GM21723 (cell line): Measurements from ENCODE around the gene SLC27A3.

ENCODE experiments used
- ATAC-seq: cut with Tn5 transposase; IDR thresholded peaks from one replicate; pipeline ENCODE4 v1.9.1; 2021; ENCODE audit warnings: mild to moderate bottlenecking, moderate library complexity; ENCODE audit not compliant: unreplicated experiment

Gene SLC27A3, protein sequence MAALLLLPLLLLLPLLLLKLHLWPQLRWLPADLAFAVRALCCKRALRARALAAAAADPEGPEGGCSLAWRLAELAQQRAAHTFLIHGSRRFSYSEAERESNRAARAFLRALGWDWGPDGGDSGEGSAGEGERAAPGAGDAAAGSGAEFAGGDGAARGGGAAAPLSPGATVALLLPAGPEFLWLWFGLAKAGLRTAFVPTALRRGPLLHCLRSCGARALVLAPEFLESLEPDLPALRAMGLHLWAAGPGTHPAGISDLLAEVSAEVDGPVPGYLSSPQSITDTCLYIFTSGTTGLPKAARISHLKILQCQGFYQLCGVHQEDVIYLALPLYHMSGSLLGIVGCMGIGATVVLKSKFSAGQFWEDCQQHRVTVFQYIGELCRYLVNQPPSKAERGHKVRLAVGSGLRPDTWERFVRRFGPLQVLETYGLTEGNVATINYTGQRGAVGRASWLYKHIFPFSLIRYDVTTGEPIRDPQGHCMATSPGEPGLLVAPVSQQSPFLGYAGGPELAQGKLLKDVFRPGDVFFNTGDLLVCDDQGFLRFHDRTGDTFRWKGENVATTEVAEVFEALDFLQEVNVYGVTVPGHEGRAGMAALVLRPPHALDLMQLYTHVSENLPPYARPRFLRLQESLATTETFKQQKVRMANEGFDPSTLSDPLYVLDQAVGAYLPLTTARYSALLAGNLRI

DNA sequence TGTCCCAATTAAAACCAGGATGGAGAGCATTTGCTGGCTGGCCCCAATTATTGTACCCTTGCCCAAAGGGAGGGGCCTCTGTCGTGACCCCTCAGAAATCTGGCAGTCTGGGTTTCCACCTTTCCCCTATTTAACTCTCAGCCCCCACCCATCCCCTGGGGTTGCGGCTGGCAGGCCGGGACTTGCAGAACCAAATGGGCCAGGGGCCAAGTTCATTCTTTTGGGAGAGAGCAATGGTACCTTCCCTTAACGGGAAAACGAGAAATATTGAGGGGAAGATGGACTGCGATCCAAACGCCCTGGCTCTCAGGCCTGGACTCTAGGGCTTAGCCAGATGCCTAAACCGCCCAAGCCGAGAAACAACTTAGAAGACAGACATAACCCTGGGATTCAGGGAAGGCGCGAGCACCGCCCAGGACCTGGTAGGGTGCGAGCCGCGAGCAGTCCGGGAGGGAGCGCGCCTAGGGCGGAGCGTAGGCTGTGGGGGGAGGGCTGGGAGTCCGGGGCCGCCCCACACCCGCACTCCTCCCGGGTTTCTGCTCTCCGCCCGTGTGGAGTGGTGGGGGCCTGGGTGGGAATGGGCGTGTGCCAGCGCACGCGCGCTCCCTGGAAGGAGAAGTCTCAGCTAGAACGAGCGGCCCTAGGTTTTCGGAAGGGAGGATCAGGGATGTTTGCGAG is at the start of gene SLC27A3:
Gene SLC27A3 (plus strand): TSS at position 628 of the 678 bp plus-strand sequence. CDS start 91 bp downstream, outside the sequence.
- peak; percentile 37 for ATAC-seq

DNA sequence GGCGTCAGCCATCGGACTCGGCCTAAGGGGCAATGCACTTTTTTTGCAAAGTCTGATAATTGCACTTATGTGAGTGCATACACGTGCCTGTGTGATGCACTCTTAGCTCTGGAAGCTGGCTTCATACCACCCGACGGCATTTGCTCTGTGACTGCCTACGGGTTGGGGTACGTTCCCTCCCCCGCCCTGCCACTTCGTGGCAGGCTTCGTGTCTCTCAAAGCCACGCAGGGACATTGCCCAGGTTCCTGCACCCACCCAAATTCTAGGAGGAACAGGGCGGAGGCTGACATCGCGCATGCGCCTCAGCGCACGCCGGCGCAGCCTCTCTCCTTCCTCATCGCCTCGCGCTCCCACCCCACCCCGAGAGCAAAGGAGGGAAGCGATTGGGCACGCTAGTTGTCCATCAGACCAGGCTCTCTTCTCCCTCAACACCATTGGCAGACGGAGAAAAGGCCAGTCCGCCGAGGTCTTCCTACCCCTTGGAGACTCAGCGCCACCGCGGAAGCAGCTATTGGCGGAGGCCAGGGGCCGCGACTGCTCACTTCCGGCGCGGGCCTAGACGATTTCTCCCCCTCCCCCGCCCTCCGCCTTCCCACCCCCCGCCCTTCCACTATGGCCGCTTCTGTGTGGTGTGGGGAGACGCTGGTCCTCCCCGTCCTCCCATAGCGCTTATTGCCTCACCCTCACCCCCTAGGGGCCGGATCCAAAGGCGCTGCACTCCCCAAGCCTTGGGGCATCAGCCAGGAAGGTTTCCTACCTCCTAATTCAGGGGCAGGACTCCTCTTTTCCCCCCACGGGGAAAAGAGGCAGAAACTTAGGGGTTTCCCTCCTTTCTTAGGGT is 47.5 kb upstream of the SLC27A3 start, which contains the start of gene INTS3:
Gene INTS3 (plus strand): TSS at position 588 of the 842 bp plus-strand sequence. CDS start 585 bp downstream, outside the sequence.
- peak; percentile 95 for ATAC-seq

GRCh38 chr1:153728305-153729066 is 46.7 kb upstream of the SLC27A3 start:
- peak; percentile 7 for ATAC-seq

DNA sequence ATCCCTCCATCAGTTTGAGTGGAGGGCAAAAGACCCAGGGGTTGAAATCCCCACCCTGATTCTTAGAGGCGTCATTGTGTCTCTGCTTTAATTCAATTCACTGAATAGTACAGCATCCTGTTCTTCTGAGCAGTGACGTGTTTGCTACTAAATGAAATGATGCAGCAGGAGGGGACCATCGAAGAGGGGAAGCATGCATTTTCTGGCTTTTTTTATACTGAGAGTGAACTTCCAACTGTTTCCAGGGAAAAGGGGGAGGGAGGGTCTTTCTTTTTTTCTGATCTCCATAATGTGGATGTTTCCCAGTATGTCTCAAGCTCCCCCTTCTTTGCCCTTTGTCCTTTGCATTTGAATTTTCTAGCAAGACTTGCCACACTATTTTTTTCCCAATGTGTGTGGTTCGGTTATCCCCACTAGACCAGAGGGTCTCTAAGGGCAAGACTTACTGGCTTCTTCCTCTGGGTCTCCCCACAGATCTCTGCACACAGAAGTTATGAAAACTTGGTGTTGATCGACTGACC is 44.7 kb upstream of the SLC27A3 start:
- no peak for ATAC-seq

- ATAC-seq, result no peak
Observed at GRCh38 chr1:153733970-153734369, 41.2 kb upstream of the SLC27A3 start.

DNA sequence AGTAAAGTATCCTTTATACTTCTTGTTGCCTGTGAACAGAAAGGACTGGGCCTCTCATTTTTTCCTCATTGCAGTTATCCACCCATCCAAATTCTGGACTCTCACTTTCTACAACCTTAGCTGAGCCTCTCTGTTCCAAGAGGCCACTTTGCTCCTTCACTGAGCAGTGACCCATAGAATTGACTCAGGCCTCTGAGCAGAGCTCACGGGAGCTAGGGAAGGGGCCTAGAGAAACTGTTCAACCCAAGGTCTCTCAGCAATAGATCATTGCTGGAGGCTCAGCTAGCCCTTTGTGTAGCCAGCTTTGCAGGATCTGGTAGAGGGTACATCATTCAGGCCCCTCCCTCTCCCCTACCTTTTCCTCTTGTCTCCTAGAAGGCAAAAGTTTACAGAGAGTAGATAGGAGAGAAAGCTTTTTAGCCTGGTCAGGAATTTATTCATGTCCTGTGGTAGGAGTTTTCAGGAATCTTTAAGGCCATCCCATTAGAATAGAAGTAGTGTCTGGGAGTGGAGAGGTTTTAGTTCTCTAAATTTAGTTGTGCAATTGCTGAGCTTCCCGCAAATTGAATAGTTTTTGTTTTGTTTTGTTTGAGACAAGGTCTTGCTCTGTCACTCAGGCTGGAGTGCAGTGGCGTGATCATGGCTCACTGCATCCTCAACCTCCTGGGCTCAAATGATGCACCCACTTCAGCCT is 40.7 kb upstream of the SLC27A3 start:
- ATAC-seq, result no peak

- ATAC-seq, result no peak
Observed at GRCh38 chr1:153735090-153735420, 40.2 kb upstream of the SLC27A3 start.

DNA sequence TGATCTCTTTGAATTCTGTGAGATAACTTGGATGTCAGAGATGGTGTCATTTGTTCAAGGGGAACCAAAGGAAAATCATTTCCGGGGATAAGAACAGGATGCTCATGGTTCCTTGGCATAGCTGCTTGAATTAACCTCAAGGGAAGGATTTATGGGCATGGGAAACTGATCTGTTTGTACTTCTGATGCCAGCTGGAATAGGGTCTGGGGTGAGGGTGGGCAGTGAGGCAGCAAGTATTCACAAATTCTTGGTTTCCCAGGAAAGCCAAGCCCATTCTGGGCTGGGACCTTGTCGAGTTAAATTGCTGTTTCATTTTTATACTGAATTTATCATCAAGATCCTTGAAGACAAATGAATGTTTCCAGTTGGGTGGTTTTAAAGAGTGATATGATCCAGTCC is 33.2 kb upstream of the SLC27A3 start:
- no peak for ATAC-seq

DNA sequence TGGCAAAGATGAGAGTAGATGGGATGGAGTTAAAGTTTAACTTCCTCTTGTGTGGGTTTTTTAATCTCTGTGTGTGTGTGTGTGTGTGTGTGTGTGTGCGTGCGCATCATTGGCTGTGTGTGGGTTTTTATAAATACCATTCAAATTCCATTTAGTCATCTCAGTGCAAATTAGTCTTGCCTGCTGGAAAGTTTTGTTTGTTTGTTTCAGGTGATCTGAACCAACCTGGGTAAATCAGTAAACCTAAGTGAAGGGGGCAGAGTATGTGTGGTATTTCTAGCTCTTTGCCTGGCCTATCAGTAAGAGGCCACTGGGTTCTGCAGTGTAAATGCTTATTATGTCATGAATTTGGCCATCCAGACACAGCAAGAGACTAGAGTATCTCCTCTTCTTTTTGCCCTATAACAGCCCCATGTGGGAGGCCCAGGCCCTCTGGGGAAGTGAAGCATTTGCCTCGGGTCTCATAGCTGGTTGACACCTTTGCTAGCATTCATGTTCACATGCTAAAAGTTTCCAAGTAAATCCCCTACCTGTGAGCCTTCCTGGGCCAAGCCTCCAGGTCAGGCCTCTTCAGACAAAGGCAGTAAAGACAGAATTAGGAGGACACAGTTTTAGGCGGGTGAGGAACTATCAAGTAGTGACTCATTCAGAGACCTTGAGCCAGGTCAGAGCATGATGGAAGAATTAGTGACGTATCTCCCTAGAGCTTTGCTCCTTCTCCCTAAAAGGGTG is 32.6 kb upstream of the SLC27A3 start:
- no peak for ATAC-seq

GRCh38 chr1:153745417-153745816 is 29.8 kb upstream of the SLC27A3 start:
- no peak for ATAC-seq

DNA sequence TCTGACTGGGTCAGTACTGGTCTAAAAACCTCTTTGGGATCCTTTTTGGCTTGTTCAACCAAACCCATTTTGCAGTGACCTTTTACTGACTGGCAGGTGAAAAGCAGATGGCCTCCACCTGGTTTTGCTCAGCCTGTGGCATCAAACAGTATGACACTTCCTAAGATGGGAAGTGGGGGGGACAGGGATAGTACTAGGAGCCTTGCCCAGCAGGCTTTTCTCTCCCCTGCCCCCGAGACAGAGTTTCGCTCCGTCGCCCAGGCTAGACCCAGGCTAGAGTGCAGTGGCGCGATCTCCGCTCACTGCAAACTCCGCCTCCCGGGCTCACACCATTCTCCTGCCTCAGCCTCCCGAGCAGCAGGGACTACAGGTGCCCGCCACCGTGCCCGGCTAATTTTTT is 29.0 kb upstream of the SLC27A3 start:
- ATAC-seq, result no peak

DNA sequence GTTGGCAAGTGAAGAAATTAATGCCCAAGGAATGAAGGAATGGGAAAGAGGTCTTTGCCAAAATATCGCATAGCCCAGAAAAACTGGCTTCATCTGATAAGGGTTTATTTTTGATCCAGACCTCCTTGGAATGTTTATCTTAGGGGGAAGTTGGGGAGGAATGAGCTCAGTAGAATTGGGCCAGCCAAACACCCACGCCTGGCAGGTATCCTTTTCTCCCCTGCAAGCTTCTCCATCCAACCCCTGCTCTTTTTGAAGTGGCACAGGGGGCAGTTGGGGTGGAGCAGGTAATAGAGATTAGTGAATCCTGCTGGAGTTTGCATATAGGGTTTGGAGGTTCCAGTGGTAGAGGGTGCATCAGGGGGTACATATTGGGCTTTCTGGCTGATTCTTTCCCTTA is 26.3 kb upstream of the SLC27A3 start:
- no peak for ATAC-seq

DNA sequence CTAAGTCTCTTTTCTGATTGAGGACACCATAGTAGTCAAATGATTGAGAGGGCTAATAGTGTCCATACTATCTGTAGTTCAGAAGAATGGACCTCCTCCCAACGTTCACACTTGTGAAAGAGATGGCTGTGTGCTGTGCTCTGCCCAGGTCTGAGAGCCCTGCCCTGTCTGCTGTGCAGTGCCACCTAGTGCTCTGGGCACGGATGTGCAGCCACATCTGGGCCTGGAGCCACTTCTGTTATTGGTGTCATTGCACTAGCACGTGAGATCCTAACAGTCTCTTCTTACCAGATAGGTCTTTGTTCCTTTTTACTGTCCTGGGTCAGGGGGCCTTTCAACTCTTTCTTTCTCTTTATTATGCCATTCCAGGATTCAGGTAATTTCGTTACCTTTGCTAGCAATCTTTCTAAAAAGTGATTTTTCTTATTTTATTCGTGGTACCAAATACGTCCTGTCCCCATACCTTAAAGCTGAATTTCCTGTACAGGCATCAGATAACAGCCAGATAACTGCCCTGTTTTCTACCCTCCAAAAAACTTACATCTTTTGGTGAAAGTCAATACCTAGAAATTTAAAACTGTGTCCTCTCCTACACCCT is 25.7 kb upstream of the SLC27A3 start:
- peak; percentile 87 for ATAC-seq

- no peak for ATAC-seq
Observed at GRCh38 chr1:153750026-153750995, 24.9 kb upstream of the SLC27A3 start.

DNA sequence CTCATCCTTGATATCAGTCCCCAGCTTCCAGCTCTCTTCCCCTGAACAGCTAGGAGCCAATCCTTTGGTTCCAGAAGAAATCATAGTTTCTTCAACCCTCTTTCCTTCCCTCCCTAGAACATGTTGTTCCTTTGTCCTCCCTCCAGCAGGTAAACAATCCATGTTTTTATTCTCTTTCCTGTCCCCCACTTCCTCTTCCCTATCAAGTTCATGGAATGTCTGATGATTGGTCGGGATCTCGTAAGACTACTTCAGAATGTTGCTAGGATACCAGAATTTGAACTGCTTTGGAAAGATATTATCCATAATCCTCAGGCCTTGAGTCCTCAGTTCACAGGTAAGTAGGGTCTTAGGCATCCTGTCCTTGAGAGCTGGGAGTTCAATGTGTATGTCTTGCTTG is 23.1 kb upstream of the SLC27A3 start:
- no peak for ATAC-seq

DNA sequence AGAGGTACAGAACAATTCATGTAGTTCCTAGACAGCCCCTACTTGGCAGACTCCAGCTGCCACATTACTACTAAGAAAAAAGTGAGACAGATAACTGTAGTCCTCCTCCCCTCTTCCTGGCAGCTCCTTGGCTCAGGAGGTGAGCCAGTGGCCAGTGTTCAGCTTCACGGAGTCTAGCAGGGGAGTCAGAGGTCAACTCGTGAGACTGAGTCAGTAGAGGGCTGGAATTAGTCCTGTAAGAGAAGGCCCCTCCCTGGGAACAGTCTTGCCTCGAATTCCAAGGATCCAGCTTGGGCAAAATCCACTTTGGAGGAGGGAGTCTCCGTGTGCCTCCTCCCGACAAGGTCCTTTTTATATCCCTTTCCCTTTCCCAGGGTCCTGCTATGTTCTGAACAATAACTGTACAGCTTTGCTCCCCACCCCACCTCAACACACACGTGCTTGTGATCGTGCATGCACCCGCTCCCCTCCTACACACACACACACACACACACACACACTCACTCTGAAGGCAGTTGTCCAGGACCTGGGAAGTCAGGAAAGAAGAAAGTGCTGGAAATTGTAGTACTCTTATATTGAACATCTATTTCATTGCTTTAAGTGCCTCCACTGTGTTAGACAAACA is 22.5 kb upstream of the SLC27A3 start:
- no peak for ATAC-seq

DNA sequence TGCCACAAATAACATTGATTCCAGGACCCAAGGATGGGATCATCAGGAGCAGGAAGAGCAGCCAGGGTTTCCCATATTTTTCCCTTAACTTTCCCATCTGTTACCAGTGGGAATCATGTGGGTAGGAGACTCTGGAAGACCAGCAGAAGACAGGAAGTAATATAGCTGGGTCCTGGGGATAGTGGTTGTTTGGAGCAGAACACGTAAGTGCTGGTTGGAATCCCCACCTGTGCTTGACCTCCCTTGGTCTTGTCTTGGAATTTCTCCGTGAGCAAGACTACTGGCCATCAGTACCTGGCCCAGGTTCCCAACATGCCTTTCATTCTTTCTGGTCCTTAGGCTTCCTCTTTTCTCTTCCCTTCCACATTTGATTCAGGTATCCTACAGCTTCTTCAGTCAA is 20.9 kb upstream of the SLC27A3 start:
- ATAC-seq, result no peak
